HepG2 (cell line): ENCODE data around the gene WIF1. TPM values are rescaled to one million over a fixed set of nuclear protein-coding genes. Genes with fewer than 3 reads are reported as not detected.

Source experiments
- ATAC-seq: fragments of 200-7000 bp; cut with Tn5 transposase; 3 replicates; pipeline ENCODE4 v1.9.1; 2020; ENCODE audit warnings: mild to moderate bottlenecking, moderate library complexity
- BruUV-seq: library from RNA; stranded (reverse); fragments of 400-500 nt; replicated peaks from 2 replicates; lab custom pipeline; 2021; lab: Mats Ljungman, UMichigan
- CTCF ChIA-PET: fragments of 300-600 bp; formaldehyde crosslinking; extraction: SDS; loops from one replicate; lab custom pipeline; 2021; ENCODE audit warnings: low total read pairs, inconsistent platforms, low intra/inter-chr PET ratio; lab: Yijun Ruan, JAX
- POLR2A ChIA-PET: fragments of 350-600 bp; sonication (Branson Sonifier 250); formaldehyde crosslinking; loops from one replicate; lab custom pipeline; 2020; ENCODE audit warnings: antibody characterized with exemption, inconsistent platforms; lab: Yijun Ruan, JAX
- DNase-seq: peaks from one replicate; pipeline ENCODE4 v3.0.0-alpha.2; 2015; ENCODE audit warnings: low spot score
- FAIRE-seq: peaks from 3 replicates; lab custom pipeline; 2011; peaks lifted over from hg19 to GRCh38; lab: Jason Lieb, UNC
- H2AFZ ChIP-seq: one replicate; pipeline ENCODE4 v1.6.1; 2011; ENCODE audit warnings: low read length, inconsistent platforms
- H3K27ac ChIP-seq: fragments of 300-600 bp; 3 replicates; pipeline ENCODE4 v1.8.0; 2011; ENCODE audit warnings: mixed run types, mild to moderate bottlenecking, mixed read lengths, low read length, inconsistent platforms; ENCODE audit not compliant: insufficient read depth; ENCODE audit errors: extremely low read length
- H3K27me3 ChIP-seq, 2 experiments: fragments of 200-600 bp in 1 of 2; 2 replicates in 1 of 2; 3 replicates in 1 of 2; pipeline versions ENCODE4 v1.6.0 to v1.8.0; 2011; ENCODE audit warnings: low read length in 2 of 2, mild to moderate bottlenecking in 2 of 2, moderate library complexity in 2 of 2, inconsistent platforms in 1 of 2; ENCODE audit not compliant: insufficient read depth in 2 of 2, control insufficient read depth in 1 of 2
- H3K36me3 ChIP-seq, 2 experiments: fragments of 200-600 bp in 1 of 2; replicated peaks in 1 of 2; 2 replicates in 1 of 2; 3 replicates in 1 of 2; pipeline versions ENCODE4 v1.5.1 to v1.8.0; 2011; ENCODE audit warnings: low read length in 2 of 2, inconsistent platforms in 1 of 2; ENCODE audit not compliant: insufficient read depth in 2 of 2, control insufficient read depth in 1 of 2
- H3K4me1 ChIP-seq: 2 replicates; pipeline ENCODE4 v1.5.1; 2012; ENCODE audit warnings: low read length, inconsistent platforms; ENCODE audit not compliant: insufficient read depth
- H3K4me2 ChIP-seq: 2 replicates; pipeline ENCODE4 v1.6.0; 2011; ENCODE audit warnings: low read depth, low read length, inconsistent platforms
- H3K4me3 ChIP-seq, 3 experiments: fragments of 200-600 bp in 1 of 3; sonication (generic), shearing (Covaris generic) in 1 of 3; replicated peaks in 1 of 3; 2 replicates each; pipeline ENCODE4 v1.5.1; 2011 to 2016; ENCODE audit warnings: low read length in 3 of 3, inconsistent platforms in 2 of 3, low read depth in 2 of 3, mild to moderate bottlenecking in 2 of 3, control low read depth in 1 of 3, mixed read lengths in 1 of 3; ENCODE audit not compliant: insufficient read depth in 1 of 3
- H3K79me2 ChIP-seq: one replicate; pipeline ENCODE4 v1.6.1; 2011; ENCODE audit warnings: low read length, inconsistent platforms; ENCODE audit not compliant: insufficient read depth
- H3K9ac ChIP-seq: 2 replicates; pipeline ENCODE4 v1.6.0; 2011; ENCODE audit warnings: mild to moderate bottlenecking, low read depth, low read length, inconsistent platforms; ENCODE audit not compliant: insufficient read depth
- H3K9me3 ChIP-seq: 2 replicates; pipeline ENCODE4 v1.5.1; 2012; ENCODE audit warnings: mild to moderate bottlenecking, low read length
- H4K20me1 ChIP-seq: 2 replicates; pipeline ENCODE4 v1.6.0; 2011; ENCODE audit warnings: inconsistent platforms, mild to moderate bottlenecking, low read length, moderate library complexity; ENCODE audit not compliant: insufficient read depth
- AKAP8 ChIP-seq: sonication (generic); formaldehyde crosslinking; IDR thresholded peaks from 2 replicates; pipeline ENCODE4 v1.5.1; 2020; ENCODE audit warnings: mild to moderate bottlenecking, missing genetic modification reagents
- GLI4 ChIP-seq: sonication (generic); formaldehyde crosslinking; IDR thresholded peaks from 2 replicates; pipeline ENCODE4 v1.5.1; 2020; ENCODE audit warnings: missing genetic modification reagents, mild to moderate bottlenecking, moderate library complexity, borderline replicate concordance
- HNRNPUL1 ChIP-seq: fragments of 200-400 bp; formaldehyde crosslinking; IDR thresholded peaks from 2 replicates; pipeline ENCODE4 v1.6.1; 2017; ENCODE audit warnings: low read depth, mild to moderate bottlenecking, low read length, moderate library complexity
- ISL2 ChIP-seq: sonication (generic); formaldehyde crosslinking; IDR thresholded peaks from 2 replicates; pipeline ENCODE4 v1.5.0; 2020; ENCODE audit warnings: missing genetic modification reagents
- MAZ ChIP-seq, 2 experiments: sonication (generic) in 1 of 2; formaldehyde crosslinking in 1 of 2; IDR thresholded peaks; 2 replicates each; pipeline versions ENCODE4 v1.5.0 to v1.6.1; 2012 to 2020; ENCODE audit warnings: low read depth in 2 of 2, mild to moderate bottlenecking in 2 of 2, borderline replicate concordance in 1 of 2, improper control_type of control experiment in 1 of 2, low read length in 1 of 2, missing genetic modification reagents in 1 of 2, moderate library complexity in 1 of 2
- NRL ChIP-seq: sonication (generic); formaldehyde crosslinking; IDR thresholded peaks from 2 replicates; pipeline ENCODE4 v1.5.0; 2020; ENCODE audit warnings: missing genetic modification reagents, mild to moderate bottlenecking, moderate library complexity, borderline replicate concordance
- PHF5A ChIP-seq: IDR thresholded peaks from one replicate; pipeline ENCODE4 v1.6.1; 2018; ENCODE audit warnings: low read depth, missing genetic modification reagents; ENCODE audit not compliant: unreplicated experiment
- REL ChIP-seq: sonication (generic); formaldehyde crosslinking; conservative IDR thresholded peaks from 2 replicates; pipeline ENCODE4 v1.8.0; 2022; ENCODE audit warnings: mild to moderate bottlenecking, missing genetic modification reagents, moderate library complexity
- TOPORS ChIP-seq: sonication (generic); formaldehyde crosslinking; IDR thresholded peaks from 2 replicates; pipeline ENCODE4 v1.8.0; 2023; ENCODE audit warnings: mild to moderate bottlenecking, missing genetic modification reagents
- ZNF230 ChIP-seq: sonication (generic); formaldehyde crosslinking; IDR thresholded peaks from 2 replicates; pipeline ENCODE4 v1.4.0; 2020; ENCODE audit warnings: mild to moderate bottlenecking, missing genetic modification reagents
- ZNF703 ChIP-seq: sonication (generic); formaldehyde crosslinking; IDR thresholded peaks from 2 replicates; pipeline ENCODE4 v1.5.1; 2020; ENCODE audit warnings: missing genetic modification reagents, mild to moderate bottlenecking, moderate library complexity, borderline replicate concordance
- ZSCAN30 ChIP-seq: sonication (generic); formaldehyde crosslinking; IDR thresholded peaks from 2 replicates; pipeline ENCODE4 v1.5.0; 2020; ENCODE audit warnings: mild to moderate bottlenecking, missing genetic modification reagents
- WGBS: methylation state at CpG from one replicate; pipeline ENCODE4 v1.1.6; 2017; ENCODE audit warnings: low lambda C conversion rate; 5-methylcytosine and 5-hydroxymethylcytosine counted together
- in situ Hi-C: cut with HindIII; loops from 2 replicates; pipeline ENCODE4 v1.10.0; 2017; ENCODE audit warnings: low pct_unique_long_range_greater_than_20kb; ENCODE audit not compliant: extremely low pct_ligation_motif_present
- intact Hi-C: fragments of 100-400 bp; cut with micrococcal nuclease; formaldehyde crosslinking; loops from one replicate; pipeline ENCODE4 v1.10.0; 2022; ENCODE audit not compliant: unreplicated experiment
- polyA plus RNA-seq, 8 experiments: library from polyadenylated mRNA; depleted of rRNA in 3 of 8; stranded (reverse) in 7 of 8; unstranded in 1 of 8; fragments of >200 nt; fragmentation: Illumina TruSeq in 4 of 8; extraction: Trizol in 4 of 8; gene quantifications; 2 replicates each; pipeline versions ENCODE4 v1.2.1 to v1.2.3, GENCODE V29; 2011 to 2016; ENCODE audit warnings: low read depth in 4 of 8, missing spikeins in 1 of 8, mixed read lengths in 1 of 8; ENCODE audit not compliant: insufficient read depth in 1 of 8
- total RNA-seq, 5 experiments: library from RNA; depleted of rRNA; stranded (reverse); fragments of >200 nt; fragmentation: Illumina TruSeq; extraction: Trizol; gene quantifications; 2 replicates each; pipeline ENCODE4 v1.2.3, GENCODE V29; 2016; ENCODE audit warnings: low read depth in 1 of 5
- TF ChIP-seq, protein P1 (sequence below): sonication (generic); formaldehyde crosslinking; IDR thresholded peaks from one replicate; pipeline ENCODE4 v1.5.1; 2020; ENCODE audit warnings: mild to moderate bottlenecking, missing genetic modification reagents; ENCODE audit errors: not compliant biosample characterization
- TF ChIP-seq, protein P2 (sequence below): sonication (generic); formaldehyde crosslinking; IDR thresholded peaks from 2 replicates; pipeline ENCODE4 v1.4.0; 2020; ENCODE audit warnings: missing genetic modification reagents

WIF1 gene
- total and polyA plus RNA-seq, 2 of the 13 experiments (the other 11 are each of a cell fraction or from before 2014, with no cell fraction given) = not detected

- ATAC-seq (peak; percentile 95), FAIRE-seq (peak; percentile 72), DNase-seq (peak; percentile 29)
- Histone ChIP-seq H3K27ac (peak overlapping the region; percentile 78), H3K9me3 (no peaks in the 10 kb centered on the region), H4K20me1 (no peaks in the 10 kb centered on the region), H3K36me3 (no peaks in the 10 kb centered on the region), H3K4me1 (peaks cover 43% of the 10 kb centered on the region), H3K4me2 (peak overlapping the region; percentile 76), H2AFZ (peak overlapping the region; percentile 74), H3K9ac (peak overlapping the region; percentile 12; the same call in 1 of the 2 replicates), H3K79me2 (no peaks in the 10 kb centered on the region), H3K4me3 (peak overlapping the region; percentile 13 to 35 (median 19); a peak in 2 of 6 replicates), H3K27me3 (no peaks in the 10 kb centered on the region)
- intact Hi-C loops (no loop called here), in situ Hi-C loops (no loop called here)
- no TSS peak for BruUV-seq
- ChIA-PET POLR2A (interaction anchor here (2.2 kb wide), 1 partner anchor 17 kb away, joined by 5 read pairs; no protein-coding TSS in a partner anchor), CTCF (no interaction called here)
- WGBS = under 1% methylated on average over 6 of the region's 6 CpGs
- TF ChIP-seq TOPORS (no peak), NRL (no peak), HNRNPUL1 (no peak), REL (no peak), AKAP8 (CRISPR knock-in tag) (no peak), ISL2 (CRISPR knock-in tag) (0 out of 2 replicates have a peak, but pooled peaks have one; percentile 29), GLI4 (CRISPR knock-in tag) (no peak), MAZ (IDR thresholded peaks at IDR 0.05; ENCODE audit: borderline replicate concordance, low read depth, low read length) (no peak), MAZ (CRISPR knock-in tag; IDR thresholded peaks at IDR 0.05; ENCODE audit: low read depth) (no peak), ZNF703 (no peak), PHF5A (no peak), ZSCAN30 (CRISPR knock-in tag) (no peak), ZNF230 (CRISPR knock-in tag) (no peak)
- TF ChIP-seq, protein P1, sequence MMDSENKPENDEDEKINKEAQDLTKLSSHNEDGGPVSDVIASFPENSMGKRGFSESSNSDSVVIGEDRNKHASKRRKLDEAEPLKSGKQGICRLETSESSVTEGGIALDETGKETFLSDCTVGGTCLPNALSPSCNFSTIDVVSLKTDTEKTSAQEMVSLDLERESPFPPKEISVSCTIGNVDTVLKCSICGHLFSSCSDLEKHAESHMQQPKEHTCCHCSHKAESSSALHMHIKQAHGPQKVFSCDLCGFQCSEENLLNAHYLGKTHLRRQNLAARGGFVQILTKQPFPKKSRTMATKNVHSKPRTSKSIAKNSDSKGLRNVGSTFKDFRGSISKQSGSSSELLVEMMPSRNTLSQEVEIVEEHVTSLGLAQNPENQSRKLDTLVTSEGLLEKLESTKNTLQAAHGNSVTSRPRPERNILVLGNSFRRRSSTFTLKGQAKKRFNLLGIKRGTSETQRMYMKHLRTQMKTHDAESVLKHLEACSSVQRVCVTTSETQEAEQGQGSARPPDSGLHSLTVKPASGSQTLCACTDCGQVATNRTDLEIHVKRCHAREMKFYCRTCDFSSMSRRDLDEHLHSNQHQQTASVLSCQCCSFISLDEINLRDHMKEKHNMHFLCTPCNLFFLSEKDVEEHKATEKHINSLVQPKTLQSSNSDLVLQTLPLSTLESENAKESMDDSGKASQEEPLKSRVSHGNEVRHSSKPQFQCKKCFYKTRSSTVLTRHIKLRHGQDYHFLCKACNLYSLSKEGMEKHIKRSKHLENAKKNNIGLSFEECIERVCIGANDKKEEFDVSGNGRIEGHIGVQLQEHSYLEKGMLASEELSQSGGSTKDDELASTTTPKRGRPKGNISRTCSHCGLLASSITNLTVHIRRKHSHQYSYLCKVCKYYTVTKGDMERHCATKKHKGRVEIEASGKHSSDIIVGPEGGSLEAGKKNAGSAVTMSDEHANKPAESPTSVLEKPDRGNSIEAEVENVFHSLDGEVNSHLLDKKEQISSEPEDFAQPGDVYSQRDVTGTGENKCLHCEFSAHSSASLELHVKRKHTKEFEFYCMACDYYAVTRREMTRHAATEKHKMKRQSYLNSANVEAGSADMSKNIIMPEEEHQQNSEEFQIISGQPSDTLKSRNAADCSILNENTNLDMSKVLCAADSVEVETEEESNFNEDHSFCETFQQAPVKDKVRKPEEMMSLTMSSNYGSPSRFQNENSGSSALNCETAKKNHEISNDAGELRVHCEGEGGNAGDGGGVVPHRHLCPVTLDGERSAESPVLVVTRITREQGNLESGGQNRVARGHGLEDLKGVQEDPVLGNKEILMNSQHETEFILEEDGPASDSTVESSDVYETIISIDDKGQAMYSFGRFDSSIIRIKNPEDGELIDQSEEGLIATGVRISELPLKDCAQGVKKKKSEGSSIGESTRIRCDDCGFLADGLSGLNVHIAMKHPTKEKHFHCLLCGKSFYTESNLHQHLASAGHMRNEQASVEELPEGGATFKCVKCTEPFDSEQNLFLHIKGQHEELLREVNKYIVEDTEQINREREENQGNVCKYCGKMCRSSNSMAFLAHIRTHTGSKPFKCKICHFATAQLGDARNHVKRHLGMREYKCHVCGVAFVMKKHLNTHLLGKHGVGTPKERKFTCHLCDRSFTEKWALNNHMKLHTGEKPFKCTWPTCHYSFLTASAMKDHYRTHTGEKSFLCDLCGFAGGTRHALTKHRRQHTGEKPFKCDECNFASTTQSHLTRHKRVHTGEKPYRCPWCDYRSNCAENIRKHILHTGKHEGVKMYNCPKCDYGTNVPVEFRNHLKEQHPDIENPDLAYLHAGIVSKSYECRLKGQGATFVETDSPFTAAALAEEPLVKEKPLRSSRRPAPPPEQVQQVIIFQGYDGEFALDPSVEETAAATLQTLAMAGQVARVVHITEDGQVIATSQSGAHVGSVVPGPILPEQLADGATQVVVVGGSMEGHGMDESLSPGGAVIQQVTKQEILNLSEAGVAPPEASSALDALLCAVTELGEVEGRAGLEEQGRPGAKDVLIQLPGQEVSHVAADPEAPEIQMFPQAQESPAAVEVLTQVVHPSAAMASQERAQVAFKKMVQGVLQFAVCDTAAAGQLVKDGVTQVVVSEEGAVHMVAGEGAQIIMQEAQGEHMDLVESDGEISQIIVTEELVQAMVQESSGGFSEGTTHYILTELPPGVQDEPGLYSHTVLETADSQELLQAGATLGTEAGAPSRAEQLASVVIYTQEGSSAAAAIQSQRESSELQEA = no peak
- TF ChIP-seq, protein P2, sequence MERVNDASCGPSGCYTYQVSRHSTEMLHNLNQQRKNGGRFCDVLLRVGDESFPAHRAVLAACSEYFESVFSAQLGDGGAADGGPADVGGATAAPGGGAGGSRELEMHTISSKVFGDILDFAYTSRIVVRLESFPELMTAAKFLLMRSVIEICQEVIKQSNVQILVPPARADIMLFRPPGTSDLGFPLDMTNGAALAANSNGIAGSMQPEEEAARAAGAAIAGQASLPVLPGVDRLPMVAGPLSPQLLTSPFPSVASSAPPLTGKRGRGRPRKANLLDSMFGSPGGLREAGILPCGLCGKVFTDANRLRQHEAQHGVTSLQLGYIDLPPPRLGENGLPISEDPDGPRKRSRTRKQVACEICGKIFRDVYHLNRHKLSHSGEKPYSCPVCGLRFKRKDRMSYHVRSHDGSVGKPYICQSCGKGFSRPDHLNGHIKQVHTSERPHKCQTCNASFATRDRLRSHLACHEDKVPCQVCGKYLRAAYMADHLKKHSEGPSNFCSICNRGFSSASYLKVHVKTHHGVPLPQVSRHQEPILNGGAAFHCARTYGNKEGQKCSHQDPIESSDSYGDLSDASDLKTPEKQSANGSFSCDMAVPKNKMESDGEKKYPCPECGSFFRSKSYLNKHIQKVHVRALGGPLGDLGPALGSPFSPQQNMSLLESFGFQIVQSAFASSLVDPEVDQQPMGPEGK (CRISPR knock-in tag) = peak; percentile 25; the same call in 1 of the 2 replicates
These were observed 105.3 kb downstream of the WIF1 start for GRCh38 chr12:65015850-65016249.
